ENCODE data around the gene STAT5B. TPM values are rescaled to one million over a fixed set of nuclear protein-coding genes. Genes with fewer than 3 reads are reported as not detected.
A peak's percentile ranks its signal among the peaks of the same experiment; 100 is the strongest.

Gene STAT5B
- total RNA-seq, 2 experiments from 2014 or later = 131 to 134 TPM

GRCh38 chr17:42287977-42288802, 12.0 kb upstream of the STAT5B start, which contains the start of gene STAT5A:
STAT5A (plus strand) TSS chr17:42288498; CDS start chr17:42289412, 914 bp downstream.
- Mint-ChIP-seq H3K36me3 (peaks cover 23% of the 10 kb centered on the region), H3K9me3 (no peaks in the 10 kb centered on the region), H3K27ac (peak within 1 kb of the TSS; percentile 88), H3K4me3 (peak within 1 kb of the TSS; percentile 91), H3K4me1 (peaks cover 37% of the 10 kb centered on the region), H3K27me3 (no peaks in the 10 kb centered on the region)
- ATAC-seq (ENCODE audit: low read depth) (peak; percentile 84), DNase-seq (peak; percentile 85)
- POLR2A ChIA-PET = interaction anchor here (0.6 to 4.5 kb wide), 16 partner anchors 12 to 1798 kb away, joined by 3 to 108 read pairs (median 6); partner anchors contain the start of genes DHX58, EIF1, GHDC and KCNH4

- H3K4me3 Mint-ChIP-seq = peak overlapping the region; percentile 89
- DNase-seq = peak; percentile 57
- no peaks in the 10 kb centered on the region for H3K27me3 Mint-ChIP-seq
- H3K36me3 Mint-ChIP-seq = peaks cover 18% of the 10 kb centered on the region
- no peaks in the 10 kb centered on the region for H3K9me3 Mint-ChIP-seq
- POLR2A ChIA-PET = interaction anchor here (0.6 to 4.5 kb wide), 16 partner anchors 11 to 1798 kb away, joined by 3 to 108 read pairs (median 6); partner anchors contain the start of genes DHX58, EIF1, GHDC and NAGLU
- H3K4me1 Mint-ChIP-seq = peaks cover 38% of the 10 kb centered on the region
- peak; percentile 29 for ATAC-seq (ENCODE audit: low read depth)
- peak overlapping the region; percentile 88 for H3K27ac Mint-ChIP-seq
Measured at GRCh38 chr17:42287305-42287976, 11.2 kb upstream of the STAT5B start.

GRCh38 chr17:42286411-42287221, 10.4 kb upstream of the STAT5B start:
- POLR2A ChIA-PET = interaction anchor here (0.7 to 4.5 kb wide), 6 partner anchors 10 to 1074 kb away, joined by 3 to 108 read pairs (median 6); partner anchors contain the start of genes NAGLU and STAT5B
- peaks cover 35% of the 10 kb centered on the region for H3K4me1 Mint-ChIP-seq
- no peaks in the 10 kb centered on the region for H3K9me3 Mint-ChIP-seq

GRCh38 chr17:42285346-42286050, 9.3 kb upstream of the STAT5B start:
- Mint-ChIP-seq H3K4me1 (peaks cover 33% of the 10 kb centered on the region), H3K4me3 (peak overlapping the region; percentile 28), H3K36me3 (peaks cover 4% of the 10 kb centered on the region), H3K27me3 (no peaks in the 10 kb centered on the region), H3K9me3 (no peaks in the 10 kb centered on the region), H3K27ac (no peak overlapping the region)
- ATAC-seq (ENCODE audit: low read depth) = no peak
- no peak for DNase-seq
- POLR2A ChIA-PET = interaction anchor here (0.7 to 0.9 kb wide), 2 partner anchors 21 to 27 kb away, joined by 3 to 5 read pairs; no protein-coding TSS in a partner anchor

More at GRCh38 chr17:42286411-42287221, 10.4 kb upstream of the STAT5B start:
- Mint-ChIP-seq H3K27me3 (no peaks in the 10 kb centered on the region), H3K4me3 (peak overlapping the region; percentile 89), H3K27ac (peak overlapping the region; percentile 88), H3K36me3 (peaks cover 12% of the 10 kb centered on the region)
- peak; percentile 34 for DNase-seq
- ATAC-seq (ENCODE audit: low read depth) = no peak

- ATAC-seq (ENCODE audit: low read depth) (no peak), DNase-seq (peak; percentile 22)
- H3K27me3 Mint-ChIP-seq = no peaks in the 10 kb centered on the region
- no peaks in the 10 kb centered on the region for H3K36me3 Mint-ChIP-seq
- H3K4me1 Mint-ChIP-seq = peaks cover 25% of the 10 kb centered on the region
- no peak overlapping the region for H3K27ac Mint-ChIP-seq
- H3K9me3 Mint-ChIP-seq = no peaks in the 10 kb centered on the region
- H3K4me3 Mint-ChIP-seq = no peak overlapping the region
- POLR2A ChIA-PET = interaction anchor here (0.6 to 0.7 kb wide), 2 partner anchors 103 to 129 kb away, joined by 3 to 4 read pairs; no protein-coding TSS in a partner anchor
Measured at GRCh38 chr17:42284566-42284965, 8.4 kb upstream of the STAT5B start.

GRCh38 chr17:42284024-42284369, 7.8 kb upstream of the STAT5B start:
- ATAC-seq (ENCODE audit: low read depth) (no peak), DNase-seq (peak; percentile 10)
- Mint-ChIP-seq H3K4me1 (peaks cover 23% of the 10 kb centered on the region), H3K27me3 (no peaks in the 10 kb centered on the region), H3K9me3 (no peaks in the 10 kb centered on the region), H3K4me3 (no peak overlapping the region), H3K27ac (no peak overlapping the region), H3K36me3 (no peaks in the 10 kb centered on the region)
- POLR2A ChIA-PET = interaction anchor here (0.6 kb wide), 1 partner anchor 102 kb away, joined by 3 read pairs; no protein-coding TSS in a partner anchor

- Mint-ChIP-seq H3K4me1 (peaks cover 23% of the 10 kb centered on the region), H3K4me3 (no peak overlapping the region), H3K27me3 (no peaks in the 10 kb centered on the region), H3K36me3 (no peaks in the 10 kb centered on the region), H3K27ac (no peak overlapping the region), H3K9me3 (no peaks in the 10 kb centered on the region)
- POLR2A ChIA-PET = no interaction called here
- ATAC-seq (ENCODE audit: low read depth) = no peak
- DNase-seq = peak; percentile 21
Measured at GRCh38 chr17:42283241-42284023, 7.2 kb upstream of the STAT5B start.

GRCh38 chr17:42282478-42283080, 6.4 kb upstream of the STAT5B start:
- DNase-seq (peak; percentile 19), ATAC-seq (ENCODE audit: low read depth) (no peak)
- Mint-ChIP-seq H3K36me3 (no peaks in the 10 kb centered on the region), H3K9me3 (no peaks in the 10 kb centered on the region), H3K4me1 (peaks cover 20% of the 10 kb centered on the region), H3K4me3 (no peak overlapping the region), H3K27ac (no peak overlapping the region), H3K27me3 (no peaks in the 10 kb centered on the region)
- POLR2A ChIA-PET = no interaction called here

GRCh38 chr17:42281571-42282096, 5.4 kb upstream of the STAT5B start:
- Mint-ChIP-seq H3K36me3 (no peaks in the 10 kb centered on the region), H3K4me1 (peaks cover 20% of the 10 kb centered on the region), H3K4me3 (no peak overlapping the region), H3K27ac (no peak overlapping the region), H3K27me3 (no peaks in the 10 kb centered on the region), H3K9me3 (no peaks in the 10 kb centered on the region)
- DNase-seq (peak; percentile 25), ATAC-seq (ENCODE audit: low read depth) (no peak)
- POLR2A ChIA-PET = interaction anchor here (0.6 kb wide), 1 partner anchor 96 kb away, joined by 5 read pairs; no protein-coding TSS in a partner anchor

- no peak overlapping the region for H3K4me3 Mint-ChIP-seq
- H3K9me3 Mint-ChIP-seq = no peaks in the 10 kb centered on the region
- POLR2A ChIA-PET = interaction anchor here (0.6 to 6.2 kb wide), 2 partner anchors 8 to 362 kb away, joined by 3 to 108 read pairs; partner anchors contain the start of genes ACLY and STAT5A
- H3K27me3 Mint-ChIP-seq = no peaks in the 10 kb centered on the region
- DNase-seq = peak; percentile 8
- ATAC-seq (ENCODE audit: low read depth) = no peak
- peaks cover 14% of the 10 kb centered on the region for H3K4me1 Mint-ChIP-seq
- H3K27ac Mint-ChIP-seq = no peak overlapping the region
- H3K36me3 Mint-ChIP-seq = peaks cover 3% of the 10 kb centered on the region
Measured at GRCh38 chr17:42279776-42280630, 3.8 kb upstream of the STAT5B start.

Data from activated naive CD8-positive, alpha-beta T cell treated with anti-CD3 and anti-CD28 coated beads, Interleukin-2, amount 10 ng/mL, durations not matched to agents 7 days and 5 days (primary cell).